DOHH2 (cell line): ENCODE results near the gene IQSEC1.

ENCODE experiments used
- CTCF ChIP-seq: fragments of 200-600 bp; sonication (generic); IDR thresholded peaks from one replicate; pipeline ENCODE4 v1.5.1; 2014; ENCODE audit warnings: antibody characterized with exemption, mild to moderate bottlenecking, low read depth, low read length; ENCODE audit not compliant: poor library complexity, severe bottlenecking
- EZH2phosphoT487 ChIP-seq: fragments of 200-600 bp; sonication (generic); IDR thresholded peaks from 2 replicates; pipeline ENCODE4 v1.6.1; 2017; ENCODE audit warnings: borderline replicate concordance, mild to moderate bottlenecking, antibody characterized with exemption, low read length, moderate library complexity, mixed read lengths

GRCh38 chr3:12981306-12982275, 91.6 kb downstream of the IQSEC1 start:
- TF ChIP-seq CTCF, result no peak
- no peak for TF ChIP-seq EZH2phosphoT487
